ENCODE results near the gene GRIN3B.

The GRIN3B gene

GRCh38 chr19:1014161-1015060 is 14.2 kb downstream of the GRIN3B start:
- H3K4me3 ChIP-seq (ENCODE audit: low read depth, low read length) = no peak overlapping the region
- TF ChIP-seq CTCF (IDR thresholded peaks at IDR 0.05; ENCODE audit: low read depth, low read length, missing control alignments) = no peak
- no peak for DNase-seq (ENCODE audit: low read depth)

- no peak for DNase-seq (ENCODE audit: low read depth)
- no peak overlapping the region for H3K4me3 ChIP-seq (ENCODE audit: low read depth, low read length)
- TF ChIP-seq CTCF (IDR thresholded peaks at IDR 0.05; ENCODE audit: low read depth, low read length, missing control alignments) = no peak
Observed at GRCh38 chr19:1015061-1015781, 15.0 kb downstream of the GRIN3B start.

- DNase-seq (ENCODE audit: low read depth) = no peak
- H3K4me3 ChIP-seq (ENCODE audit: low read depth, low read length) = no peak overlapping the region
- no peak for TF ChIP-seq CTCF (IDR thresholded peaks at IDR 0.05; ENCODE audit: low read depth, low read length, missing control alignments)
Observed at GRCh38 chr19:1015782-1016646, 15.8 kb downstream of the GRIN3B start.

GRCh38 chr19:1016647-1017114 is 16.5 kb downstream of the GRIN3B start:
- no peak for TF ChIP-seq CTCF (IDR thresholded peaks at IDR 0.05; ENCODE audit: low read depth, low read length, missing control alignments)
- no peak for DNase-seq (ENCODE audit: low read depth)
- H3K4me3 ChIP-seq (ENCODE audit: low read depth, low read length) = peak overlapping the region; percentile 91

GRCh38 chr19:1017115-1017905 is 17.1 kb downstream of the GRIN3B start:
- peak overlapping the region; percentile 91 for H3K4me3 ChIP-seq (ENCODE audit: low read depth, low read length)
- no peak for TF ChIP-seq CTCF (IDR thresholded peaks at IDR 0.05; ENCODE audit: low read depth, low read length, missing control alignments)
- DNase-seq (ENCODE audit: low read depth) = no peak

- DNase-seq (ENCODE audit: low read depth) = no peak
- H3K4me3 ChIP-seq (ENCODE audit: low read depth, low read length) = peak overlapping the region; percentile 91
- no peak for TF ChIP-seq CTCF (IDR thresholded peaks at IDR 0.05; ENCODE audit: low read depth, low read length, missing control alignments)
Observed at GRCh38 chr19:1017906-1018305, 17.7 kb downstream of the GRIN3B start.
